Measurements from ENCODE around the gene GNG8.

- TF ChIP-seq ZNF318 (IDR thresholded peaks at IDR 0.05; ENCODE audit: borderline replicate concordance in 1 of 2, low read depth in 1 of 2) (no peak), NR2C2 (CRISPR knock-in tag; IDR thresholded peaks at IDR 0.05) (no peak), NR2C2 (tag; IDR thresholded peaks at IDR 0.05) (no peak), ZNF644 (tag; IDR thresholded peaks at IDR 0.05; ENCODE audit: low read depth) (no peak), HBP1 (CRISPR knock-in tag; IDR thresholded peaks at IDR 0.05) (no peak), EP300 (IDR thresholded peaks at IDR 0.05; ENCODE audit: low read length) (no peak), ZBTB40 (IDR thresholded peaks at IDR 0.05) (no peak), ZBTB40 (CRISPR knock-in tag; IDR thresholded peaks at IDR 0.05) (no peak), ATF4 (CRISPR knock-in tag; IDR thresholded peaks at IDR 0.05) (no peak), PRPF4 (IDR thresholded peaks at IDR 0.05; ENCODE audit: insufficient read depth, low read depth, low read length, poor library complexity, severe bottlenecking) (no peak)
Observed at GRCh38 chr19:46620716-46621115, 15.3 kb downstream of the GNG8 start.

Measured in K562 (cell line).